OCI-LY1 (cell line): ENCODE results near the gene SUFU.

Source experiments
- EZH2 ChIP-seq: fragments of 200-600 bp; sonication (generic), shearing (Covaris generic); IDR thresholded peaks from 2 replicates; pipeline ENCODE4 v1.8.0; 2017; ENCODE audit warnings: borderline replicate concordance, mixed run types, mild to moderate bottlenecking, antibody characterized with exemption, low read length, moderate library complexity, mixed read lengths
- TF ChIP-seq, protein P1 (sequence below): fragments of 200-600 bp; sonication (generic), shearing (Covaris generic); IDR thresholded peaks from 2 replicates; pipeline ENCODE4 v1.5.1; 2017; ENCODE audit warnings: mild to moderate bottlenecking, antibody characterized with exemption, low read length, moderate library complexity, mixed read lengths

DNA sequence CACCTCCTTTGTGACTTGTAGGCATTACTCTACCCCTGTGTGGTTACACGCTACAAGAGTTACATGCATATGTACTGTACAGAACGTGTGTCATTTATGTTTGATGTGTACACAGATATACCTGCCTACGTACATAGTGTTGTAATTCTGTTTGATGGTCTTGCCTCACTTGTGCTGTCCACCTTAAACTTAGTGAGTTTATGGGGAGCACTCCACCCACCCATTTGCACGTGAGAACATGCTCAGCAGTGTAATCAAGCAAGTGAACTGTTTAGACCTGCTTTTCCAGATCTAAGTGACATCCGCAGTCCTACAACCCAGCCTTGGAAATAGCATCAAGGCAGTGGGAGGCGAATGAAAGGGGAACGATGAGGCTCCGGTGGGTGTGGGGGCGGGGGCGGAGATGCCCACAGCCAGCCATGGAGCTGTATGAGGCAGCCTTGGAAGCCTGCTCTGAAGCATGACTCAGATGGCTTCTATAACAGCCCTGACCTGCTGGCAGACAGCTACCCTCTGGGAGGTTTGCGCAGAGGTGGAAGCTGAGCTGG, 52.1 kb downstream of the SUFU start:
- TF ChIP-seq, protein P1, sequence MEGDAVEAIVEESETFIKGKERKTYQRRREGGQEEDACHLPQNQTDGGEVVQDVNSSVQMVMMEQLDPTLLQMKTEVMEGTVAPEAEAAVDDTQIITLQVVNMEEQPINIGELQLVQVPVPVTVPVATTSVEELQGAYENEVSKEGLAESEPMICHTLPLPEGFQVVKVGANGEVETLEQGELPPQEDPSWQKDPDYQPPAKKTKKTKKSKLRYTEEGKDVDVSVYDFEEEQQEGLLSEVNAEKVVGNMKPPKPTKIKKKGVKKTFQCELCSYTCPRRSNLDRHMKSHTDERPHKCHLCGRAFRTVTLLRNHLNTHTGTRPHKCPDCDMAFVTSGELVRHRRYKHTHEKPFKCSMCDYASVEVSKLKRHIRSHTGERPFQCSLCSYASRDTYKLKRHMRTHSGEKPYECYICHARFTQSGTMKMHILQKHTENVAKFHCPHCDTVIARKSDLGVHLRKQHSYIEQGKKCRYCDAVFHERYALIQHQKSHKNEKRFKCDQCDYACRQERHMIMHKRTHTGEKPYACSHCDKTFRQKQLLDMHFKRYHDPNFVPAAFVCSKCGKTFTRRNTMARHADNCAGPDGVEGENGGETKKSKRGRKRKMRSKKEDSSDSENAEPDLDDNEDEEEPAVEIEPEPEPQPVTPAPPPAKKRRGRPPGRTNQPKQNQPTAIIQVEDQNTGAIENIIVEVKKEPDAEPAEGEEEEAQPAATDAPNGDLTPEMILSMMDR, result no peak
- no peak for TF ChIP-seq EZH2
